ENCODE measurements around the gene PACS2.

GRCh38 chr14:105355850-105356604 lies 41.5 kb downstream of the PACS2 start:
- TF ChIP-seq CTCF (IDR thresholded peaks at IDR 0.05) (no peak), POLR2A (IDR thresholded peaks at IDR 0.05) (no peak)
